Fibroblast of mammary gland (primary cell): ENCODE measurements around the gene CLIP4.

Experiments used
- DNase-seq: peaks from one replicate; pipeline ENCODE4 v3.0.0-alpha.2; 2010; ENCODE audit warnings: low read depth
- H3K4me3 ChIP-seq: 2 replicates; pipeline ENCODE4 v1.5.1; 2011; ENCODE audit warnings: low read depth, mild to moderate bottlenecking, low read length, moderate library complexity; ENCODE audit not compliant: control insufficient read depth
- CTCF ChIP-seq: conservative IDR thresholded peaks from 2 replicates; pipeline ENCODE4 v1.5.1; 2011; ENCODE audit warnings: low read depth, low read length, inconsistent platforms; ENCODE audit not compliant: control insufficient read depth, insufficient read depth

The CLIP4 gene

GRCh38 chr2:29071032-29071975 lies 43.9 kb upstream of the CLIP4 start:
- no peak for DNase-seq
- no peak for TF ChIP-seq CTCF
- H3K4me3 ChIP-seq = no peak overlapping the region

GRCh38 chr2:29072251-29072650 lies 43.0 kb upstream of the CLIP4 start:
- no peak for TF ChIP-seq CTCF
- H3K4me3 ChIP-seq = no peak overlapping the region
- no peak for DNase-seq

GRCh38 chr2:29072971-29073725 lies 42.1 kb upstream of the CLIP4 start:
- DNase-seq = no peak
- H3K4me3 ChIP-seq = no peak overlapping the region
- TF ChIP-seq CTCF = no peak

DNA sequence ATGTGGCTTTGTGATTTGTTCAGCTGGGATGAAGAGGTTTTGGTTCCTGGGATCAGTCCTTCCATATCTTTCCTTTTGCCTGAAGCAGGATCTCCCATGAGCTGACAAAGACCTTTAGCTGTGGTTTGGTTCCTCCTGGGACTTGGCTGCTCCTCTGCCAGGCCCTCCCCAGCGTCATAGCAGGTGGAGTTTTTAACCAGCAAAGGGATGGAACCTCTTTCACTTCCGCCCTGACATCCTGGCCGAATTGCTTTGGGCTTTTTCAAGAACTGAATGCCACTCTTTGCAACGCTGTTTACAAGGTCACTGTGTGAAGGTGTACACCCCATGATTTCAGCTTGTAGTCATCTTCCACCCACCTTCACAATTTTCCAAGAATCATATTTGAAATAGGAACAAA lies 41.3 kb upstream of the CLIP4 start:
- H3K4me3 ChIP-seq = no peak overlapping the region
- DNase-seq = no peak
- no peak for TF ChIP-seq CTCF

- TF ChIP-seq CTCF = no peak
- no peak for DNase-seq
- no peak within 1 kb of the TSS for H3K4me3 ChIP-seq
These were observed 40.8 kb upstream of the CLIP4 start, which contains the start of gene PCARE for GRCh38 chr2:29074411-29074810. Gene PCARE, minus strand, starts transcription at chr2:29074523. Its CDS starts 262 bp downstream, at chr2:29074261.

GRCh38 chr2:29075894-29076705 lies 39.1 kb upstream of the CLIP4 start:
- no peak for TF ChIP-seq CTCF
- peak; percentile 17 for DNase-seq
- no peak overlapping the region for H3K4me3 ChIP-seq
